Spleen (tissue), 11 donors: ENCODE measurements around the gene OR2M2. TPM values are rescaled to one million over a fixed set of nuclear protein-coding genes. Genes with fewer than 3 reads are reported as not detected.

Source experiments
- DNase-seq: peaks from one replicate; pipeline ENCODE4 v3.0.0-alpha.2; 2020
- H3K27ac ChIP-seq, 8 donors: fragments of 200-600 bp; sonication (generic) in 7 of 8; 1 replicate in 4 of 8; 2 replicates in 4 of 8; pipeline versions ENCODE4 v1.5.0 to v1.8.0; 2016 to 2021; ENCODE audit warnings: inconsistent platforms in 4 of 8, mild to moderate bottlenecking in 4 of 8, moderate library complexity in 1 of 8
- H3K27me3 ChIP-seq, 7 donors: fragments of 200-600 bp; sonication (generic) in 6 of 7; replicated peaks in 1 of 7; 1 replicate in 4 of 7; 2 replicates in 3 of 7; pipeline versions ENCODE4 v1.5.0 to v1.8.0; 2016 to 2021; ENCODE audit warnings: inconsistent platforms in 3 of 7, mild to moderate bottlenecking in 1 of 7
- H3K36me3 ChIP-seq, 6 donors: fragments of 200-600 bp; sonication (generic) in 5 of 6; 1 replicate in 4 of 6; 2 replicates in 2 of 6; pipeline versions ENCODE4 v1.5.0 to v1.8.0; 2016 to 2021; ENCODE audit warnings: inconsistent platforms in 2 of 6
- H3K4me1 ChIP-seq, 6 donors: fragments of 200-600 bp; sonication (generic) in 5 of 6; 1 replicate in 3 of 6; 2 replicates in 3 of 6; pipeline versions ENCODE4 v1.5.0 to v1.8.0; 2016 to 2021; ENCODE audit warnings: inconsistent platforms in 3 of 6
- H3K4me3 ChIP-seq, 8 donors: fragments of 200-600 bp; sonication (generic) in 7 of 8; 1 replicate in 4 of 8; 2 replicates in 4 of 8; pipeline versions ENCODE4 v1.5.0 to v1.8.0; 2016 to 2021; ENCODE audit warnings: inconsistent platforms in 4 of 8, mild to moderate bottlenecking in 4 of 8, moderate library complexity in 2 of 8
- H3K9me3 ChIP-seq, 8 donors: fragments of 200-600 bp; sonication (generic) in 7 of 8; 1 replicate in 4 of 8; 2 replicates in 4 of 8; pipeline versions ENCODE4 v1.5.0 to v1.8.0; 2016 to 2021; ENCODE audit warnings: inconsistent platforms in 4 of 8
- CTCF ChIP-seq, 11 experiments: fragments of 200-600 bp in 7 of 11; fragments of 450-650 bp in 4 of 11; sonication (generic) in 4 of 11; IDR thresholded peaks in 8 of 11; conservative IDR thresholded peaks in 3 of 11; 1 replicate in 7 of 11; 2 replicates in 4 of 11; pipeline versions ENCODE4 v1.4.0 to v1.8.0; 2016 to 2021; ENCODE audit warnings: antibody characterized with exemption in 11 of 11, inconsistent platforms in 4 of 11, mild to moderate bottlenecking in 1 of 11
- POLR2A ChIP-seq, 3 donors: fragments of 450-650 bp; IDR thresholded peaks; one replicate each; pipeline ENCODE4 v1.5.1; 2017; ENCODE audit warnings: antibody characterized with exemption in 3 of 3, mild to moderate bottlenecking in 1 of 3
- POLR2AphosphoS5 ChIP-seq, 3 donors: sonication (generic); formaldehyde crosslinking; IDR thresholded peaks; one replicate each; pipeline ENCODE4 v1.5.1; 2017; ENCODE audit warnings: antibody characterized with exemption in 3 of 3
- WGBS, 5 donors: extraction: QIAGEN DNeasy Blood & Tissue Kit in 3 of 5; methylation state at CpG; one replicate each; pipeline versions ENCODE4 v1.1.5 to v1.1.7; 2013 to 2018; 5-methylcytosine and 5-hydroxymethylcytosine counted together
- intact Hi-C: fragments of 100-400 bp; cut with DNase I; formaldehyde crosslinking; loops from one replicate; pipeline ENCODE4 v1.15.0; 2023; ENCODE audit warnings: low total_unique reads
- polyA plus RNA-seq, 3 donors: library from polyadenylated mRNA; stranded (reverse); fragments of 200-250 nt; gene quantifications; one replicate each; pipeline ENCODE4 v1.2.1, GENCODE V29; 2013
- total RNA-seq, 7 donors: library from RNA; depleted of rRNA in 3 of 7; stranded (reverse); fragments of >200 nt in 3 of 7; fragmentation: NEBNext Ultra II Directional in 4 of 7; extraction: Animal tissue kit (Norgen Biotek cat#: 25700) in 4 of 7; gene quantifications; one replicate each; pipeline versions ENCODE4 v1.1.0 to v1.2.1, GENCODE V29; 2016 to 2021
- donor health status: healthy with polysubstance abuse.
- donor health status: DM: no; HTN: no; CAD: no; lungs with moderate emphysema.
- donor health status: DM: no; HTN: no; CAD: no.
- donor health status: Bipolar disorder and iron deficiency.
- donor health status: healthy.
- donor health status: DM: no; HTN: no; CAD: no.
- donor health status: DM: yes; HTN: yes; CAD: no.

Gene OR2M2
- total and polyA plus RNA-seq, 10 donors, result not detected

DNA sequence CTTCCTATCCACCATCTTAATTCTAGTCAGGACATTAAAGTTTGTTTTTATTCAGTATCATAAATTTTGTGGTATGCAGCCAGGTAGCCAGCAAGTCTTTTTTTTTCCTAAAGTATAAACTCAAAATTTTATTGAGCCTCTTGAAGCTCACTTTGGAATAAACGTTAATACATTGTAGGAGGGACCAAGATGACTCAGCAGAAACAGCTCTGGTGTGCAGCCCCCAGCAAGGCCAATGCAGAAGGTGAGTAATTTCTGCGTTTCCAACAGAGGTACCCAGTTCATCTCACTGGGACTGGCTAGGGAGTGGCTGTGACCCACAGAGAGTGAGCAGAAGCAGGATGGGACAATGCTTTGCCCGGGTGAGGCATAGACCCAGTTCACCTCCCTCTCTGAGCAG lies 12.7 kb downstream of the OR2M2 start:
- no peaks in the 10 kb centered on the region for H3K36me3 ChIP-seq
- DNase-seq, result no peak
- no peak overlapping the region for H3K27ac ChIP-seq
- no peak for TF ChIP-seq CTCF (IDR thresholded peaks at IDR 0.05 in 8 of 11, conservative IDR thresholded peaks at IDR 0.05 in 3 of 11)
- TF ChIP-seq POLR2A (IDR thresholded peaks at IDR 0.05), result no peak
- TF ChIP-seq POLR2AphosphoS5 (IDR thresholded peaks at IDR 0.05), result no peak
- H3K4me3 ChIP-seq, result no peak overlapping the region
- intact Hi-C loops, result no loop called here
- no peaks in the 10 kb centered on the region for H3K4me1 ChIP-seq
- peaks cover 0 to 12% (median 1%) of the 10 kb centered on the region in 8 donors for H3K9me3 ChIP-seq
- H3K27me3 ChIP-seq, result no peaks in the 10 kb centered on the region
- 53 to 75% (median 68%) methylated on average over 2 to 3 of the region's 3 CpGs for WGBS, 5 donors

GRCh38 chr1:248189026-248189425 lies 14.4 kb downstream of the OR2M2 start:
- H3K27ac ChIP-seq, result no peak overlapping the region
- H3K36me3 ChIP-seq, result no peaks in the 10 kb centered on the region
- H3K27me3 ChIP-seq, result no peaks in the 10 kb centered on the region
- no peak overlapping the region for H3K4me3 ChIP-seq
- H3K9me3 ChIP-seq, result peaks cover 0 to 19% (median 16%) of the 10 kb centered on the region in 8 donors
- intact Hi-C loops, result no loop called here
- 57 to 74% (median 61%) methylated on average over 10 to 11 of the region's 11 CpGs for WGBS, 5 donors
- no peaks in the 10 kb centered on the region for H3K4me1 ChIP-seq
- no peak for DNase-seq
- TF ChIP-seq CTCF (IDR thresholded peaks at IDR 0.05 in 8 of 11, conservative IDR thresholded peaks at IDR 0.05 in 3 of 11) (no peak), POLR2AphosphoS5 (IDR thresholded peaks at IDR 0.05) (no peak), POLR2A (IDR thresholded peaks at IDR 0.05) (no peak)

GRCh38 chr1:248194117-248194516 lies 19.5 kb downstream of the OR2M2 start:
- TF ChIP-seq POLR2A (IDR thresholded peaks at IDR 0.05) (no peak), POLR2AphosphoS5 (IDR thresholded peaks at IDR 0.05) (no peak), CTCF (IDR thresholded peaks at IDR 0.05 in 8 of 11, conservative IDR thresholded peaks at IDR 0.05 in 3 of 11) (no peak)
- no peak overlapping the region for H3K27ac ChIP-seq
- intact Hi-C loops, result no loop called here
- H3K27me3 ChIP-seq, result no peaks in the 10 kb centered on the region
- no peak for DNase-seq
- WGBS, 5 donors, result 47 to 72% (median 66%) methylated on average over 1 of the region's 1 CpG
- H3K4me3 ChIP-seq, result no peak overlapping the region
- H3K4me1 ChIP-seq, result no peaks in the 10 kb centered on the region
- no peaks in the 10 kb centered on the region for H3K36me3 ChIP-seq
- H3K9me3 ChIP-seq, result peaks cover 0 to 30% (median 17%) of the 10 kb centered on the region in 8 donors

DNA sequence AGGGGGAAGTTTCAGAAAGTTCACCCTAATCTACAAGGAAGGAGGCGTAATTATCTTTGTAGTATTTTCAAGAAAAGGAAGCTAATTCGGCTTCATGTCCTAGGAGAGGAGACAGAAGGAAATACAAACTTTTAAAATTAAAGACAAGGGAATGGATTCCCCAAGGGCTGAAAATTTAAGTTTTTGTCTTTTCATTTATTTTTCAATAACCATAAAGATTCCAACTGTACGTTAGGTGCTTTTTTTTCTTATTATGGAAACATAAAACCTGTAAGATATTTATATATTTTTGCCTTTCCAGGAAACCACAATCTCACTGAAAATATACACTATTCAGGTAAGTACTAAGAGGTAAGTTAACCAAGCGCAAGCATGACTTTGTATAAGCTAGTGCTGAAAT lies 22.3 kb downstream of the OR2M2 start, which contains the start of gene OR2M3:
Gene OR2M3 (plus strand): TSS at position 301 of the 400 bp plus-strand sequence. CDS start 5,803 bp downstream, outside the sequence.
- DNase-seq, result no peak
- no peaks in the 10 kb centered on the region for H3K4me1 ChIP-seq
- H3K4me3 ChIP-seq, result no peak within 1 kb of the TSS
- no peaks in the 10 kb centered on the region for H3K36me3 ChIP-seq
- no peak for TF ChIP-seq POLR2A (IDR thresholded peaks at IDR 0.05)
- WGBS, 5 donors, result 54 to 72% (median 60%) methylated on average over 4 of the region's 4 CpGs
- H3K27ac ChIP-seq, result no peak within 1 kb of the TSS
- intact Hi-C loops, result no loop called here
- H3K27me3 ChIP-seq, result no peaks in the 10 kb centered on the region
- H3K9me3 ChIP-seq, result peaks cover 0 to 30% (median 17%) of the 10 kb centered on the region in 8 donors

DNA sequence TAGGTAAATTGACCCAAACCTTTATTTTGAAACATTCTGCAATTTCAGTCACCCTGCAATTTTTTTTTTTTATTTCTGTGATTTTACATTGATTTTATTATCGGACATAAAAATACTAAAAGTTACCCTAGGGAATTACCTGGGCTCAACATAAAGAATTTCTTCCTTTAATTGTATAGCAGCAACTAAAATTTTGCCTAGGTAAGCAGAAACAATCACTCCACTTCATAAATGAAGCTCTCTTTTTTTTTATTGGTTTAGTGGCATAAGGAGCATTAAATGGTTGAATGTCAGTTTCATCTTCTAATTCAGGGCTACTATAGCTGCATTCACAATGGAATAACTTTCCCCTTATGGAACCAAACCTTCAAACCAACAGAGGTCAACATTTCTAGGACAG lies 41.3 kb downstream of the OR2M2 start:
- no peaks in the 10 kb centered on the region for H3K36me3 ChIP-seq
- no peaks in the 10 kb centered on the region for H3K4me1 ChIP-seq
- WGBS, 5 donors, result 90 to 98% (median 92%) methylated on average over 1 of the region's 1 CpG
- DNase-seq, result no peak
- intact Hi-C loops, result no loop called here
- TF ChIP-seq CTCF (IDR thresholded peaks at IDR 0.05 in 8 of 11, conservative IDR thresholded peaks at IDR 0.05 in 3 of 11) (no peak), POLR2AphosphoS5 (IDR thresholded peaks at IDR 0.05) (no peak), POLR2A (IDR thresholded peaks at IDR 0.05) (no peak)
- H3K27me3 ChIP-seq, result no peaks in the 10 kb centered on the region
- H3K9me3 ChIP-seq, result peaks cover 0 to 20% (median 1%) of the 10 kb centered on the region in 8 donors
- no peak overlapping the region for H3K4me3 ChIP-seq
- H3K27ac ChIP-seq, result no peak overlapping the region
